H1 (cell line): ENCODE measurements around the gene HABP2. TPM values are rescaled to one million over a fixed set of nuclear protein-coding genes. Genes with fewer than 3 reads are reported as not detected.

Source experiments
- BRCA1 ChIP-seq: IDR thresholded peaks from 2 replicates; pipeline ENCODE4 v1.6.1; 2012; ENCODE audit warnings: low read depth, low read length, improper control_type of control experiment
- CBX5 ChIP-seq: fragments of 300-800, 300-1000 bp; sonication (generic); IDR thresholded peaks from 2 replicates; pipeline ENCODE4 v1.7.1; 2016; ENCODE audit warnings: antibody characterized with exemption, low read length, low read depth
- CHD7 ChIP-seq: fragments of 300-600 bp; sonication (generic); IDR thresholded peaks from 2 replicates; pipeline ENCODE4 v1.7.1; 2012; ENCODE audit warnings: low read length, moderate library complexity, mild to moderate bottlenecking, inconsistent platforms; ENCODE audit not compliant: insufficient replicate concordance
- NANOG ChIP-seq: IDR thresholded peaks from 2 replicates; pipeline ENCODE4 v1.6.1; 2011; ENCODE audit warnings: low read length, low read depth, mild to moderate bottlenecking, inconsistent platforms; ENCODE audit not compliant: insufficient read depth, poor library complexity, severe bottlenecking
- POLR2AphosphoS5 ChIP-seq: IDR thresholded peaks from 2 replicates; pipeline ENCODE4 v1.6.1; 2011; ENCODE audit warnings: low read depth, low read length
- RAD21 ChIP-seq, 2 experiments: IDR thresholded peaks in 1 of 2; conservative IDR thresholded peaks in 1 of 2; 2 replicates each; pipeline ENCODE4 v1.6.1; 2011; ENCODE audit warnings: low read depth in 2 of 2, low read length in 2 of 2, improper control_type of control experiment in 1 of 2, inconsistent platforms in 1 of 2, mild to moderate bottlenecking in 1 of 2, moderate library complexity in 1 of 2
- RNF2 ChIP-seq: fragments of 200-900, 300-1000 bp; sonication (generic); IDR thresholded peaks from 2 replicates; pipeline ENCODE4 v1.7.1; 2016; ENCODE audit warnings: borderline replicate concordance, low read depth, mild to moderate bottlenecking, antibody characterized with exemption, low read length; ENCODE audit not compliant: poor library complexity, severe bottlenecking; ENCODE audit errors: missing control alignments
- RXRA ChIP-seq: IDR thresholded peaks from 2 replicates; pipeline ENCODE4 v1.6.1; 2011; ENCODE audit warnings: low read depth, mild to moderate bottlenecking, low read length, moderate library complexity; ENCODE audit not compliant: insufficient read depth
- SUZ12 ChIP-seq: fragments of 200-600 bp; sonication (generic); IDR thresholded peaks from 2 replicates; pipeline ENCODE4 v1.6.1; 2012; ENCODE audit warnings: mild to moderate bottlenecking, inconsistent platforms, low read length, moderate library complexity, mixed read lengths
- USF2 ChIP-seq: IDR thresholded peaks from 2 replicates; pipeline ENCODE4 v1.6.1; 2011; ENCODE audit warnings: low read length, improper control_type of control experiment
- polyA plus RNA-seq, 7 experiments: library from polyadenylated mRNA; depleted of rRNA in 3 of 7; stranded (reverse) in 5 of 7; unstranded in 2 of 7; fragments of >200 nt in 5 of 7; fragments of 200-250 nt in 2 of 7; gene quantifications; 1 replicate in 5 of 7; 2 replicates in 1 of 7; 4 replicates in 1 of 7; pipeline versions ENCODE4 v1.2.1 to v1.2.3, GENCODE V29; 2011 to 2013; ENCODE audit warnings: missing spikeins in 2 of 7, mixed read lengths in 2 of 7
- total RNA-seq: library from RNA; stranded (reverse); fragmentation: NEBNext Ultra II Directional; extraction: Animal tissue kit (Norgen Biotek cat#: 25700); gene quantifications from 2 replicates; pipeline ENCODE4 v1.2.1, GENCODE V29; 2021

The HABP2 gene
- total and polyA plus RNA-seq, 2 of the 8 experiments (the other 6 are each of a cell fraction or from before 2014, with no cell fraction given) = not detected

GRCh38 chr10:113620936-113621335 lies 68.1 kb downstream of the HABP2 start (continued):
- no peak for TF ChIP-seq CHD7
- no peak for TF ChIP-seq BRCA1
- TF ChIP-seq CBX5 = no peak
- TF ChIP-seq USF2 = no peak
- TF ChIP-seq POLR2AphosphoS5 = no peak
- no peak for TF ChIP-seq SUZ12
- TF ChIP-seq RAD21 (IDR thresholded peaks at IDR 0.05 in 1 of 2, conservative IDR thresholded peaks at IDR 0.05 in 1 of 2; ENCODE audit: low read depth in 2 of 2, low read length in 2 of 2) = no peak
- TF ChIP-seq NANOG = no peak
- TF ChIP-seq RNF2 = no peak
- TF ChIP-seq RXRA = no peak
